PC-3 (cell line): ENCODE data around the gene PROP1. TPM values are rescaled to one million over a fixed set of nuclear protein-coding genes. Genes with fewer than 3 reads are reported as not detected.
"Not testable (repeated sequence)": the region's sequence is repeated elsewhere in the genome, so short reads cannot be mapped to it uniquely, and the experiment has no call there.

Source experiments
- ATAC-seq: fragments of 200-7000 bp; cut with Tn5 transposase; 2 replicates; pipeline ENCODE4 v1.9.1; 2020; ENCODE audit warnings: mild to moderate bottlenecking, moderate library complexity
- BruUV-seq: library from RNA; stranded (reverse); fragments of 400-500 nt; replicated peaks from 2 replicates; lab custom pipeline; 2021; lab: Mats Ljungman, UMichigan
- CTCF ChIA-PET: fragments of 300-600 bp; sonication (Branson Sonifier 250); formaldehyde crosslinking; loops from one replicate; lab custom pipeline; 2022; ENCODE audit warnings: antibody characterized with exemption; lab: Charles Lee
- POLR2A ChIA-PET: fragments of 300-600 bp; sonication (Branson Sonifier 250); formaldehyde crosslinking; loops from one replicate; lab custom pipeline; 2022; ENCODE audit warnings: antibody characterized with exemption; ENCODE audit not compliant: unreplicated experiment; lab: Charles Lee
- DNase-seq: peaks from one replicate; pipeline ENCODE4 v3.0.0-alpha.2; 2015
- H2AFZ ChIP-seq: fragments of 300-600 bp; sonication (generic); 2 replicates; pipeline ENCODE4 v1.6.0; 2016; ENCODE audit warnings: antibody characterized with exemption, low read length
- H3F3A ChIP-seq: fragments of 300-600 bp; sonication (generic); one replicate; pipeline ENCODE4 v1.6.0; 2017; ENCODE audit warnings: antibody characterized with exemption, low read length, control low read depth, mild to moderate bottlenecking; ENCODE audit not compliant: unreplicated experiment
- H3K27ac ChIP-seq: fragments of 300-600 bp; sonication (generic); 2 replicates; pipeline ENCODE4 v1.5.1; 2016; ENCODE audit warnings: mild to moderate bottlenecking, low read length
- H3K27me3 ChIP-seq: fragments of 300-600 bp; sonication (generic); 2 replicates; pipeline ENCODE4 v1.6.1; 2016; ENCODE audit warnings: low read length, mixed read lengths
- H3K36me3 ChIP-seq: fragments of 300-600 bp; sonication (generic); 2 replicates; pipeline ENCODE4 v1.6.1; 2016; ENCODE audit warnings: low read depth, mixed run types, low read length, mixed read lengths
- H3K4me1 ChIP-seq: fragments of 300-600 bp; sonication (generic); 2 replicates; pipeline ENCODE4 v1.5.1; 2016; ENCODE audit warnings: low read length; ENCODE audit not compliant: insufficient read depth
- H3K4me2 ChIP-seq: fragments of 300-600 bp; sonication (generic); 2 replicates; pipeline ENCODE4 v1.6.0; 2016; ENCODE audit warnings: low read length
- H3K4me3 ChIP-seq: fragments of 300-600 bp; sonication (generic); 2 replicates; pipeline ENCODE4 v1.5.1; 2016; ENCODE audit warnings: mild to moderate bottlenecking, low read length, mixed read lengths
- H3K79me2 ChIP-seq: fragments of 300-600 bp; sonication (generic); 2 replicates; pipeline ENCODE4 v1.6.1; 2017; ENCODE audit warnings: low read length, mixed read lengths
- H3K9ac ChIP-seq: fragments of 300-600 bp; sonication (generic); 2 replicates; pipeline ENCODE4 v1.6.0; 2016; ENCODE audit warnings: mild to moderate bottlenecking, low read length
- H3K9me2 ChIP-seq: fragments of 300-600 bp; sonication (generic); replicated peaks from 2 replicates; pipeline ENCODE4 v1.6.1; 2016; ENCODE audit warnings: mixed run types, low read length, mixed read lengths
- H3K9me3 ChIP-seq: fragments of 300-600 bp; sonication (generic); 2 replicates; pipeline ENCODE4 v1.6.1; 2016; ENCODE audit warnings: low read length, mixed read lengths
- H4K20me1 ChIP-seq: fragments of 300-600 bp; sonication (generic); 2 replicates; pipeline ENCODE4 v1.6.1; 2016; ENCODE audit warnings: low read length, mixed read lengths
- intact Hi-C: fragments of 100-400 bp; cut with micrococcal nuclease; formaldehyde crosslinking; loops from 2 replicates; pipeline ENCODE4 v1.9.0; 2023
- total RNA-seq: library from RNA; depleted of rRNA; stranded (reverse); fragments of >200 nt; gene quantifications from 2 replicates; pipeline ENCODE4 v1.2.3, GENCODE V29; 2014; rRNA removed

Gene PROP1
- total RNA-seq, 1 experiment from 2014 or later = not detected

DNA sequence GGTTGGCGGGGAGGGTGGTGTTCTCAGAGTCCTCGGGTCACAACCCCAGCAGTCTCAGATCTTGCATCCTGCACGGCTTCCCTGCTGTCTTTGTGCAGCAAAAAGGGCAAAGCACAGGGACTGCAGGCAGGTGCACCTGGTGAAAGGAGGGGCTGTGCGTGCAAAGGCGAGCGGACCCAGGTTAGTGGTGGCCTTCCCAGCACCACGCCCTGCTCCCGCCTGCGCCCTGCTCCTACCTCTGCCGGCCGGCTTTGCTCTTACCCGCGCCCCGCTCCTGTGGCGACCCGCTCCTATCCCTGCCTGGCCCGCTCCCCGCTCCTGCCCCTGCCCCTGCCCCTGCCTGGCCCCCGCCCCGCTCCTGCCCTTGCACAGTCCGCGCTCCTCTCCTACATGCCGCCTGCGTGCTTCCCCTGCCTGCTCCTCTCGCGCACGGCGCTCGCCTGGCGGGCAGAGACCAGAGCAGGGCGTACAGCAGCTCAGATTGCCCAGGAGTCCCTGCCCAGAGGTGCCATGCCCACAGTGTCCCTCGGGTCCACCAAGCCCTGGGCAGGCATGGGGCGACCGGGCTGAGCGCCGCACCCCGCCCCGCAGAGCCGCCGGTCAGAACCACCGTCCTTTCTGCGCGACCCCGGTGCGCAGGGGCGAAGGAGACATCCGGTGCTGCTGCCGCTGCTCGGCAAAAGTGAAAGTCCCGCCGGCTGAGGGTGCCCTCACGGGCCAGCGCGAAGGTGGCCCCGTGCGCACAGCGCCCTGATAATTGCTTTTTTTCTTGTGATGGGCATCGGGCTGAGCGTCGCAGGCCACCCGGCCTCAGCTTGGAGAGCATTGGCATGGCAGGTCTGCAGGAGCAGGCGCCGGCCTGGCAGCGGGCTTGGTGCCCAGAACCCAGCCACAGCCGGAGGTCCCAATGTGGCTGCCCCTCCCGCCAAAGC lies 52.0 kb downstream of the PROP1 start:
- H3K4me1 ChIP-seq, H3K27ac ChIP-seq, H3F3A ChIP-seq, intact Hi-C loops, BruUV-seq, H3K27me3 ChIP-seq, POLR2A ChIA-PET, H3K79me2 ChIP-seq, H4K20me1 ChIP-seq, CTCF ChIA-PET, H3K36me3 ChIP-seq, H3K9me2 ChIP-seq, H3K9me3 ChIP-seq: not testable (repeated sequence)
- Histone ChIP-seq H3K4me3 (peak overlapping the region; percentile 88), H2AFZ (peak overlapping the region; percentile 94), H3K9ac (peak overlapping the region; percentile 56), H3K4me2 (peak overlapping the region; percentile 96)
- DNase-seq (peak; percentile 39), ATAC-seq (peak; percentile 16)

DNA sequence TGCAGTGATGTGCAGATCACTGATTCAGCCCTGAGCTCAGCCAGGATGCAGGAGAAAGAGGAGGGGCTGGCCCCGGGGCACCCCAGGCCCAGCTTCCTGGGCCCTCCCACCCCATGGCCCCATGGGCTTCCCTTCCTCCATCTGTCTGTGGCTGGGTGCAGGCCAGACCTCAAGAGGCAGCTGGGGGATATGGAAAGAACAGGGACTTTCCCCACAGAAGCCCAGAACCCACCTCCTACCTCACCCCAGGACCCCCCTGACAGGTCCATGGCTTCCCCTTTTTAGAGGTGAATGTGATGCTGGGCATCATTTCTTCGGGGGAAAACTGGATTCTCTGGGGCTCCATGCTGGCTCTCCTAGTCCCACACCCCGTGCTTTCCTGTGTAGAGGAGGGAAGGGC lies 53.1 kb downstream of the PROP1 start:
- H3K9ac ChIP-seq, BruUV-seq, CTCF ChIA-PET: not testable (repeated sequence)

More for the DNA sequence above, 53.1 kb downstream of the PROP1 start:
- H3K9me2 ChIP-seq, H3F3A ChIP-seq, H2AFZ ChIP-seq, intact Hi-C loops, H3K4me1 ChIP-seq, H4K20me1 ChIP-seq, DNase-seq, POLR2A ChIA-PET, H3K9me3 ChIP-seq, H3K4me2 ChIP-seq, H3K79me2 ChIP-seq, H3K27me3 ChIP-seq, H3K36me3 ChIP-seq, ATAC-seq, H3K27ac ChIP-seq, H3K4me3 ChIP-seq: not testable (repeated sequence)

Other genes with a start within 250 kb of the PROP1 start
- gene FAM153A, start 213.3 kb downstream of the PROP1 start, total RNA-seq = not detected in 2 replicates
- gene N4BP3, start 117.3 kb upstream of the PROP1 start, total RNA-seq = 0.36 and 0.86 TPM in 2 replicates
- 33.2 and 36.4 TPM in 2 replicates for gene RMND5B, start 134.8 kb upstream of the PROP1 start, total RNA-seq
- 649 TPM in 2 replicates for gene NHP2, start 157.6 kb upstream of the PROP1 start, total RNA-seq
- gene GMCL2, start 191.1 kb upstream of the PROP1 start, total RNA-seq = not detected in 2 replicates
- 231 and 369 TPM in 2 replicates for gene HNRNPAB, start 208.3 kb upstream of the PROP1 start, total RNA-seq
- 21.7 and 31.2 TPM in 2 replicates for gene PHYKPL, start 236.6 kb upstream of the PROP1 start, total RNA-seq